SW480 (cell line): Measurements from ENCODE around the gene RPP30.
A peak's percentile ranks its signal among the peaks of the same experiment; 100 is the strongest.
"Not testable (repeated sequence)": the region's sequence is repeated elsewhere in the genome, so short reads cannot be mapped to it uniquely, and the experiment has no call there.

Experiments
- DNase-seq: peaks from one replicate; pipeline ENCODE4 v3.0.0-alpha.2; 2016; ENCODE audit warnings: low spot score

RPP30 gene

DNA sequence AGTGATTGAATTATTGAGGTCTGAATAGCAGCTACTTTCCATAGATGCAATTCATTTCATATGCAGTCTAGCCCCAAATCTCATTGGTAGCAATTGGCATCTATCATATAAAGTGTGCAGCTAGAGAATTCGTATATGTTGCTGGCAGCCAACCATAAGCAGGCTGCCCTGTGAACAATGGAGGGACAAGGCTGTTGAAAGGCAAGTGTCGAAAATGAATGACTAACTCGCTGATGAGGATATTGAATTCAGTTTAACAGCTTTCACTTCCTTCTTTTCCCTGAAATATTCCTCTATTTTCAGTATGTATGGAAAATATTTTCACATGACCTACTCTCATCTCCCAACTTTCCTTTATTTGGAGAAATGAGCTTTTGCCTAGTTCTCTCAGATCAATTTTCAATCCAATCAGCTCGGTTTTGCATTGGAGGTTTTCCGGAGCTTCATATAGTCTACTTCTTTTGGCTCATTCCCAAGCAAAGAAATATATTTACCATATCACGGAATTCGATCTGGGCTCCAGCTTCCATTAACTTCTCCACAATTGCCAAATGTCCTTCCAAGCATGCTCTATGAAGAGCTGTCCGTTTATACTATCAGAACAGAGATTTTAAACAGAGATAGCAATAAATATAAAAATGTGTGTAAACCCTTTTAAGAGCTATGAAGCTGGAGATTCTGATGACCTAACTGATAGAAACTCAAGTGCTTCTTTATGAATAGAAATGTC, 45.6 kb downstream of the RPP30 start:
- DNase-seq = no peak

DNA sequence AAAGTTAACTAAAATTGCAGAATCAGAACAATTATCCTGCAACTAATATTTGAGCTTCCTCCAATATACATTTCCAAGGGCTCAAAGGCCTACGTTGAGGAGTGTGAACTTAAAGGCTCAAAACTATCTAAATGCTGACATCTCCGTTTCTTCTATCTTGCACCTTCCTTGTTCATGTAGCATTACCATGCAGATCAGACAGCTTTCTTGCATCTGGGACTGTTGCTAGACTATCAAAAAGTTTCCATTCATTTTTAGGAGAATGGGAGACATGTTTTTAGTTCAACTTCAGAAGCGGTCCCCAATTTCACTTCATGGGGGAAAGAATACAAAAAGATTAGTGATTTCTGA, 46.2 kb downstream of the RPP30 start:
- no peak for DNase-seq

DNA sequence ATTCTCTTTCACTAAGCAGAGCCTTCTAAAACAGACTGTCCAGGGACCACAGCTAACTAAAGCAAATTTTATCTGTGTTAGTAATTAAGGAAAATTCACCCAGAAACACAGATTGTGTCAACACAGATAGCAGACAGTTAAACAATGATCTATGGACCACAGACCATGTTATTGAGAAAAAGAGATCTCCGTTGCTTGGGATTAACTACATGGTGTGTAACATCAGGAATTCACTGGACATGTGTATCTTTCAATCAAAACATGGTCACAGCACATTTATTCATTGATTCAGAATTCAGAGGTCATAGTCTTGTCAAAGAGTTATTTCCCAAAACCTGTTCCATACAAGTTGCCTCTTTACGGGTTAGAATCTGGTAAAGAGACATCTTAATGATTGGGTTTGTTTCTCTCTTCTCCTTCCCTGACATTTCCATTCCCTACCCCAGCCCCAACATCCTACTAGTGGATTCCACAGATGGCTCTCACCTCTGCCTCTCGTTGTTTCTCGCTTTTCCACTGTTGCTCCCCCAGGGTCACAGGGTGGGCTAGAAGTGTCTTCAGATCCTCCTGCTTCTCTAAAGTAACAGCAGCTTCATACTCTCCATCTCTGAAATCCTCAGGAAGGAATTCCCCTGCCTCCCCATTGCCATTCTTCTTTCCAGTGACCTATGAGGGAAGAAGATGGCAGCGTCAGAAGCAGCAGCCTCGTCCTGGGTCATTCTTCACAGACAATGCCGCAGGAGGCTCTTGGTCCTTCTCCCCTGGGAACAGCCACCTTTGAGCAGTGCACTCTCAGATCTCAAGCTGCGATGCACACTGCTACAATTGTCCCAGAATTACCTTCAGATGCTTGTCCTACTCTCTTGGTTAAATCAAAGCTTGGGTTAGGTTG, 48.2 kb downstream of the RPP30 start:
- no peak for DNase-seq

DNA sequence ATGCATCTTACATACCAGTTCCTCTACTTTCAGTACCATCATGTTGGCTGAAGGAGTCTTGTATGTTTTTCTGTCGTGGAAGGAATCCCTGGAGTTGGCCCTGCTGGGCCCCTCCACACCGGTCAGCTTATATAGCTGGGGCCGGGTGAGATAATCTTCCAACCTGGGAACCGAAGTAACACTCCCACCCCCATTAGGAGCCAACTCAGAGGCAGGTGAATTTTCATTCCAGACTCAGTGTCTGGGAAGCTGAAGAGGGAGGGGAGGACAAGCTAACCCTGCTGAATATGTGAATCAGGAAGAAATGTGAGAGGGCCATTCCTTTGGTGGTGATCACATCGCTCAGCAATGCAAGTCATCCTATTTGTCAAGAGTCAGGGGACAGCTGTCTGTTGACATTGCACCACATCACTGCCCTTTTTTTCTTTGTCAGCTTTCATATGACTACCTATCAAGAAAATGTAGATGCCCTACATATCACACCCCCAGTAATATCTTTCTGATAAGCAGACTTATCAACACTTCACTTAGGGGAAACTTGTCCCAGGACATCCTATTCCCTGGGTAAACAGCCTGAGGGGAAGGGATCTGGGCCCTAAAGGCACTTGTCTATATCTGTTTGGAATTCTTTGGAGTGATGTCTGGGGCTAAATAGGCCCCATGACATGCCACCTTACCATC, 49.4 kb downstream of the RPP30 start, which contains the start of gene ANKRD1:
Gene ANKRD1, minus strand, starts transcription at position 102 of the 681 bp plus-strand sequence. Its CDS starts 60 bp downstream, at position 42.
- peak; percentile 94 for DNase-seq

DNA sequence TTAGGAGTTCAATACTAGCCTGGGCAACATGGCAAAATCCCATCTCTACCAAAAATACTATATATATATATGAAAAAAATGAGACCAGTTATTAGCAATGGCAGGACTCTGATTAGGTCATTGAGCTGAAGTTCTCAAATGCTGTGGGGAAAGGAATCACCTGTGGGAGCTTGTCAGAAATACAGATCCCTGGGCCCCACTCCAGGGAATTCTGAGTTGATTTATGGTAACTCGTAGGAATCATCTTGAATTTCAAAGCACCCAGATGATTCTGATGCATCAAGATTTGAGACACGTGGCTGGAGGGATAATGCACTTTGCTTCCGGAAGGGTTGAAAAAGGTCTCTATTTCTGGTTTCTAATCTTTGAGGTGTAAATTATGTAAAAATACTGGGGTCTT, 50.1 kb downstream of the RPP30 start:
- no peak for DNase-seq

DNA sequence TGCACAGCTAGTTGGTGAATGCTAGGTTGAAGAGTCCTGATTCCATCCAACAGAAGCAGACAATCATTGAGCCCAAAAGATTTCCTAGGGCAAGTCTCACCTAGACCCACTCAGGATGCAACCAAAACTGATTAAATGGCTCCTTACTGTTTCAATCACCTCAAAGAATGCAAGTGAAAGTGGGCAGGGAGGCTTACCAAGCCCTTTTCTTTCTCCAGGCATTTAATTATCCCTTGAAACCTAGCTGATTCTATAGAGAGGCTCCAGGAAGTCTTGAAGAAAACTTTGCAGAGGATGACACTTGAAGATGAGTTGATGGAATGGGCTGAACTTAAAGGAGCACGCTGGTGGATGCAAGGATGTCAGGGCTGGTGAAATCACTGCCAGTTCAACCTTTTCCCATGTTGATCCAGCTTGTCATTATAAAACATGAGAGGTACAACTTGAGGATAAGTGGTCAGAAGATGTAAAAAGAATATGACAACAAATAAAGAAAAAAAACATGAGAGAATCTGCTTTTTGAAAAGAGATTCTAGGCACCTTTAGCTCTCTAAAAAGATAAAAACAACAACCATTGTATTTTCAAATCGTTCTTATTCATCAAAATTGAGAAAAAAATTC, 51.4 kb downstream of the RPP30 start:
- DNase-seq = no peak

DNA sequence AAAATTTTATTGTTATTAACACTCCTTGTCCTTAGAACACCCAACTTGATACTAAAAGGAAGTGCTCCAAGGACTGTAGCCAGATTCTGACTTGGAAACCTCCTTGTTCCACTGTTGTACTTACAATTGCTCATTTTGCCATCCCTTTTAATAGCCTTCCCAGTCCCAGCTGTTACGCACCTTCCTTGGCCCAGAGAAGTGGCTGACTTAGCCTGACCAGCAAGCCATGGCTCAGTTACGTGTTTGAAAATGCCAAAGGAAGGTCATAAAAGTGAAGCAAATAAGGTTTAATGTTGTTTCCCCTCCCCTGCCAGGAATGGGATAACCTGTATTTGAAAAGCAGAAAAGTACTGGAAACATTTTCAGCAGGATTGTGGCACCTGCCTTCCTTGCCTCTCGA, 52.8 kb downstream of the RPP30 start:
- no peak for DNase-seq

DNA sequence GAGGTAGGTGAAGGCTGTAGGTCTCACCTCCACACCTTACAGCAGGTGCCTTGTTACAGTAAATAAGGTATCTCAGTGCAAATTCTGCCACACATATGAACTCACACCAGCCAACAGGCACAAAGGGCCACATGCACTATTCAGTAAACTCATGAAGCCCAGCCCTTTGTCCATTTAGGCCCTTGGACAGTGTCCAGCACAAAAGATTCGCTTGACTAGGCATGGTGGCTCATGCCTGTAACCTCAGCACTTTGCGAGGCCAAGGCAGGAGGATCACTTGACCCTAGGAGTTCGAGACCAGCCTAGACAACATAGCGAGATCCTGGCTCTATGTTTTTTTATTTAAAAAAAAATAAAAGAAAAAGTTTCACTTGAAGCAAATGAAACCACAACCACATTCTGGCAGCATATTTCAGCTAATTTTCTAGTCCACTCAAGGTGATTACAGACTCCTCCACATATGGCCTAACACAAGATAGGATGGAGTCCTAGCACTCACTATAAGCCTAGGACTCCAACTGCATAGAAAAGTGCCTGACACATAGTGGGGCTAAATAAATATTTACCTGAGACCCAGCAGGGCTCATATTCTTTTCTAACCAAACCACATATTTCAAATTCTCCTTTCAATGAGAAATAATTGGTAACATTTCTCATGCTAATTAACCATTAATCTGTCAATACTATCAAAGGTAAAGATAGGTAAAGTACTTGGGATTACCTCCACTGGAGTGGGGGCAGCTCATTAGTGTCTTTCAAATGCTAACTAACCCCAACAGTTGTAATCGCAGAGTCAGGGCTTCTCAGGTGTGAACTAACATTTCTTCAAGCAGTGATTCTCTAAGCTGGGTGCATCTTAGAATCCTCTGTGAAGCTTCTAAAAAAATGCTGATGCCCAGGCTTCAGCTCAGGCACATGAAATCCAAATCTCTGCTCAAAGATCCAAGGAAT, 53.6 kb downstream of the RPP30 start:
- DNase-seq = no peak

DNA sequence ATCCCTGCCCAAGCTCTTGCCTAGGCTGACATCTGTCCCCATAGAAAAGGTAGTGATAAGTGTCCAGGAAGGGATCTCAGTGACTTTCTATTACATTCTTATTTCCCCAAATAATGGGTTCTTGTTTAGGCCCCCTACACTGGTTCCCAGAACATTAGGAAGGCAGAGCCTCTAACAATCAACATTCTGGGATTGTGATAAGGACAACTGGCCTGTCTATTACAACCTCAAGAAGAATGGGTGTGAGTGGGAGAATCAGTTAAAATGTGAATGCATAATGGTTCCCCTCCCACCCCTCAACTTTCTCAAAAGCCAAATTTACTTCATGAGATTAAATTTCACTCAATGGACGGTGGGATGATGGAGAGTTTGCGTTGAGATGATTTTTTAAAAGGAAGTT, 55.5 kb downstream of the RPP30 start:
- no peak for DNase-seq

DNA sequence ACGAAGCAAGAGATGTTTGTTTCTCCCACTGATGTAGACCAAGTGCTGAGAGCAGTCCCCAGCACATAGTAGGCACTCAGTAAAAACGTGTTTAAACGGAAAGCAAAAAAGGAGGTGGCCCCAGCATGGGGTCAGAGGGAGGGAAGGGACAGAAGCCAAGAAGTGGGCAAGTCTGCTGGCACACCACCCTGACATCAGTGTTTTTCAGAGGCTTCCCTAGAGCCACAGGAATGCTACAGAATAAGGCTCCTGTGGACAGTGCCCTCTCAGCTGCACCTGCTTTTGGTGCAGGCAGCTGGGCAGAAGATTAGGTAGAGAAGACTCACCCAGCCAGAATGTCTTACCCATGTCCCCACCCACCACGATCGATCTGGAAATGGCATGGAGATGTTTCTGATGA, 57.4 kb downstream of the RPP30 start:
- DNase-seq = peak; percentile 48

DNA sequence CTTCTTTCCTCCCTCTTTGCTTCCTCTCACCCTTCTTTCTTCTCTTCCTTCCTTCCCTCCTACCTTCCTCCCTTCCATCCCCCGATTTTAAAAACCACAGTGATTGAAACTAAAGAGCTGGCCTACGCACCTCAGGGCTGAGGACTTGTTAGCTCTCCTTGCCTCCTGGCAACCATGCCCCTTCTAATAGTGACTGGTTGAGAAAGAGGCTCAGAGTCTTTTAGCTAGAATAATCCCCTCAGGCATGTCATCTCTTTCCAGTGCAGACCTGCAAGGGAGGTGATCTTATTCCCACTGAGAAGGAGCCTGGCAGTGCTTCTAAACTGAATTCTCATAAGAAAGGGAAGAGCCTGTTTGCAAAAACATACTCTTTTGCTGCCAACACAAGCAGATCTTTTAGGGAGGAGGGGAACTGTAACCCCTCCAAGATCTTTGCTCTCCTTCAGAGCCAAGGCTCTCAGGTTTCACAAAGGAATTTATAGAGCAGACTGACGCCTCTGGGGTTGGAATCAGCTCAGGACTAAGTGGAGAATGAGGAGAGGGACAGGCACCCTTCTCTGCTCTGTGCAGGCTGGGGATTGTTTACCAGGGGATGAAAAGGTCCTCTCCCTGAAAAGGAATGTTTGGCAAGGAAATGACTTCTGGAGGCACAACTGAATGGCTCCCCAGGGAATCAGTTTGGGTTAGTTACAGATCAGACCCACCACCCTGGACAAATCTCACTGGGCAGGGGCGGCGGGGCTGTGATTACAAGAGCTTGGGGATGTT, 58.5 kb downstream of the RPP30 start:
- DNase-seq = peak; percentile 65

DNA sequence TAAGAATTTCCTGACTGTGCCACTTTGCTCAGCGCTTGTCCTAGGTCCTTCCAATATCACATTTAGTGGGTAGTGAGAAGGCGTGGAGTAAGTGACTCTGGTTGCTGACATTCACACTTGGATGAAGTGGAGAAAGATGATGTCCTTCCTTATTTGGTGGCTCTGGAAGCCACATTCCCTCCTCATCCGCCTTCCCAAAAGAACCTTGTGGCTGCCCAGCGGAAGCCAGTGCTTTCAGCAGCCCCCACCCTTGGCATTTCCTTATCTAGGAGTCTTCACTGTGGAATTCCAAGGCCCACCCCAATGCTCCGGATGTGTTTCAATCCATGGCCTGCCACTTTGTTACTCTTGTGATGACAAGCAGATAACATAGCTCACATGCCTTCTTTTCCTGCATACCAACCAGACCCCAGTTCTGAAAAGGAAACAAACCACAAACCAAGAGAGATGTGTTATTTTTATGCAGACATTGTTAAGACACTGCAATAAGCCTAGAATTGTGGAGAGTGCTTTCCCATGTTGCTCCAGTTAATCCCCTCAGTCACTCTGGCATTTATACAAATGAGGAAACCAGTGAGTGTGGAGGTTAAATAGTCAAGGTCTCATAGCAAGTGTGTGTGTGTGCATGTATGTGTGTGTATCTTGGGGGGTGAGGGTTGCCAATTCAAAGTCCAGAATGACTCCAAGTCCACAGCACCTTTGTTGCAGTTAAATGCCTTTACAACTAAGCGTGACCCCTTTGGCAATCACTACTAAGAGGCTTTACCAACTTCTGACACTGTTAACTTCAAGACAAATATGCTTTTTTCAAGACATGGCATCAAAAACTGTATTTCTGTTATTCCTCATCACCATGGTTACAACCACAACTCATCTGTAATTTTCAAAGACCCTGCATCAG, 59.4 kb downstream of the RPP30 start:
- peak; percentile 87 for DNase-seq

DNA sequence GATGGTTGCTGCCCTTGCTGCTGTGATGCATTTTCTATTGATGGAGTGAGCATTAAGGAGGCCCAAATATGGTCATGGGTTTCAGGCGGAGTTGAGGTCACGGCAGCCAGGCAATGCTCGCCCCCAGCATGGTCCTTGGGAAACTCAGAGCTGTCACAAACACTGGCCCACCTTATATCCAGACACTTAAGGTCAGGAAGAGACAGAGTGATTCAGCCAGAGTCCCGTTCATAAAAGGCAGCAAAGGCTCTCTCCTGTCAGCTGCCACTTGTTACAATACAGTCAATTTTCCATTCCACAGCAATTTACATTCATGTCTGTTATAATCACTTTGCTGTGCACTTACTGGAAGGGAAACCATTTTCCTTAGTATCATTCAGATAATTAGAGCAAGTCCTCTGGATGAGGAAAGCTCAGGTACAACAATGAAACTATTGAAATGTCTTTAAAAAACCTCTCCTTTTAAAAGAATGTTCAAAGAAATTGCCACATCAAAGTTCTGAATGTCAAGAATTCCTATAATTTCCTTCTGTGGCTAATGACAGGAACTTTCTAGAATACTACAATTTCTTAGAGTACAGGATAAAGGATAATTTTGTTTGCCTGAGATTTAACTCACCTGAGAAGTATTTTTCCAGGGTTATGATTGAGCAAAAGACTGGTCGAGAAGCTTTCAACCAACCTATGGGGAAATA, 64.0 kb downstream of the RPP30 start:
- peak; percentile 53 for DNase-seq

DNA sequence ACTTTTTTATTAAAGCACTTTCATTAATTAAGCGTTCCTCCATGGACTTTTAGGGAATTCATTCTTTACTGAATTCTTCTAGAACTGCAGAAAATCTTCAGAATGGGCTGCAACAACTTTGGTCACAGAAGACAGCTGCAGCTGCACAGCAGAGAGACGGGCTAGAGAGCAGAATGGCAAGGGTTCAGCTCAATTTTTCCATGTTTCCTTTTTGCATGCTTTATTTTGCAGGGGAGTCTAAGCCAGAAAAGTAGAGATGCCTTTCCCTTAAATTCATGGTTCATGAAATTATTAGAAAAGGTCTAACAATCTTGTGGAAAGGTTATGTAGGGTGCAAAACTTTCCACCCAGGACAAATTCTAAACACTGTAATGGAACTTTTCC, 64.5 kb downstream of the RPP30 start:
- no peak for DNase-seq

DNA sequence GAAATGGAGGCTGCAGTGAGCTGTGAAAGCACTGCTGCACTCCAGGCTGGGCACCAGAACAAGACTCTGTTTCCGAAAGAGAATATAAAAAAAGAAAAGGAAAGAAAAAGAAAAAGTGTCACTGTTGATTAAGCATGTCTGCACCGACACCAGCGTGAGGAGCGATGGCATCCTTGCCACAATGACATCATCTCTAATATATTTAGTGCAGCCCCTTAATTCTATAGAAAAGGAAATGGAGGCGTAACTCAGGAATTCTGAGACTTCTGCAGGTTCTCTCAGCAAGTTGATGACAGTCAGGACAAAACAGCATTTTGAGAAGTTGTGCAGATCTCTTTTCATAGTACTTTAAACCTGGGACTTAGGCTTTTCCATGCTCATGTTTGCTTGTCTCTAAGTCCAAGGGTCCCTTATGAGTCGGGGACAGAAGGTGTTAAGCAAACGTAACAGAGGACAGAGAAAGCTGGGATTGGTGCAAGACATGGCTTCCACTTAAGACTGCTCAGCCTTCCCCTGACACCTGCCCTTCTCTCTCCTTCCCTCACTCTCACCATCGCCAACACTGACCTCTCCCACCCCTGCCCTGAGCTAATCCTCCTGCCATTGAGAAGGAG, 66.0 kb downstream of the RPP30 start:
- no peak for DNase-seq

DNA sequence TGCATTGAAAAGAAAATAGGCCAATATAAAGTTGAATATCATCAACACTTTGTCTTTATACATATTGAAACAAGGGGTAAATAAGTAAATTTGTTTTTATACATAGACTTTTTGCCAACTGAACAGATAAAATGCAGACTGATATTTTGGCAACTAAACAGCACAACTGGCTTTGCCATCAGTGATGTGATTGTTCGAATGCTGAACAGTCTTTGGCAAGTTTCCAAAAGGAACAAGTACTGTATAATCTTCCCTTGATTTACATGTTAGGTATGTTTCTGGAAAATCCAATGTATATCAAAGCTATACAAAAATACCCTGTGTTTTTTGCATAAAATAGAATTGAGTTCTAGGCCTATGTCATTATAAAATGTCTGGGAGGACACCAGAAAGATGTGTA, 67.3 kb downstream of the RPP30 start:
- DNase-seq = no peak

DNA sequence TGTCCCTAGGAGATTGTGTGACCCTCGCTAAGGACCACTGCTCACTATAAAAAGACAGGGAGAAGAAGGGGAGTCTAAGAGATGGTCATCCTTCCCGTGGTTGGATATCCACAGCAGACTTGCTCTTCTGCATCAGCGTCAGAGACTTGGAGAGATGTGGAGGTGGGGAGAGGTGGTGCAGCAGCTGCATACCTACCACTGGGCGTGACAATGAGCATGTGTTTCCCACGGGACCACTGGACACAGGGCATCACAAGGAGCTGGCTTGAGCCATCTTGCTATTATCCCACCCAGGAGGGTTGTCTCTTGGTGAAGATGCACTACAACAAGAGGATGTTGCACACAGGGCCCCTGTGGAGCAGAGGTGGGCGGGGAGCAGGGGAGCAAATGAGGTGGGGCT, 67.9 kb downstream of the RPP30 start:
- no peak for DNase-seq

DNA sequence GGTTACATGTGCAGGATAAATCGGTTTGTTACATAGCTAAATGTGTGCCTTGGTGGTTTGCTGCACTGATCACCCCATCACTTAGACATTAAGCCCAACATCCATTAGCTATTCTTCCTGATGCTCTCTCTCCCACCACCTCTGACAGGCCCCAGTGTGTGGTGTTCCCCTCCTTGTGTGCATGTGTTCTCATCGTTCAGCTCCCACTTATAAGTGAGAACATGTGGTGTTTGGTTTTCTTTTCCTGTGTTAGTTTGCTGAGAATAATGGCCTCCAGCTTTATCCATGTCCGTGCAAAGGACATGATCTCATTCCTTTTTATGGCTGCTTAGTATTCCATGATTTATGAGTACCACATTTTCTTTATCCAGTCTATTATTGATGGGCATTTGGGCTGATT, 71.2 kb downstream of the RPP30 start:
- DNase-seq = not testable (repeated sequence)
